Type B pancreatic cell (in vitro differentiated cells): ENCODE data around the gene SPAG16. TPM values are rescaled to one million over a fixed set of nuclear protein-coding genes. Genes with fewer than 3 reads are reported as not detected.
"Not testable (repeated sequence)": the region's sequence is repeated elsewhere in the genome, so short reads cannot be mapped to it uniquely, and the experiment has no call there.

ENCODE experiments used
- DNase-seq: peaks from one replicate; pipeline ENCODE4 v3.0.0; 2021; ENCODE audit warnings: mixed read lengths; ENCODE audit not compliant: unreplicated experiment; ENCODE audit errors: extremely low spot score
- H3K27ac Mint-ChIP-seq: 2 replicates; pipeline ENCODE4 v1.8.0; 2021; ENCODE audit warnings: mild to moderate bottlenecking, mixed read lengths
- H3K27me3 Mint-ChIP-seq: 2 replicates; pipeline ENCODE4 v1.8.0; 2021; ENCODE audit warnings: mixed read lengths
- H3K36me3 Mint-ChIP-seq: 2 replicates; pipeline ENCODE4 v1.8.0; 2021; ENCODE audit warnings: mixed read lengths
- H3K4me1 Mint-ChIP-seq: one replicate; pipeline ENCODE4 v1.8.0; 2021; ENCODE audit warnings: mixed read lengths; ENCODE audit not compliant: unreplicated experiment
- H3K4me3 Mint-ChIP-seq: 2 replicates; pipeline ENCODE4 v1.8.0; 2021; ENCODE audit warnings: mild to moderate bottlenecking, mixed read lengths
- H3K9me3 Mint-ChIP-seq: 2 replicates; pipeline ENCODE4 v1.8.0; 2021; ENCODE audit warnings: mixed read lengths
- total RNA-seq: library from RNA; stranded (reverse); gene quantifications from 2 replicates; pipeline ENCODE4 v1.2.1, GENCODE V29; 2021; ENCODE audit warnings: low replicate concordance
- TF ChIP-seq, protein P1 (sequence below): fragments of 200-600 bp; sonication (generic); conservative IDR thresholded peaks from 2 replicates; pipeline ENCODE4 v1.5.0; 2021; ENCODE audit warnings: antibody characterized with exemption, mild to moderate bottlenecking

Gene SPAG16
- total RNA-seq, 1 donor from 2014 or later: 54.8 TPM

GRCh38 chr2:213320604-213321003, 36.3 kb downstream of the SPAG16 start:
- Mint-ChIP-seq H3K4me3 (no peak overlapping the region), H3K27ac (no peak overlapping the region), H3K36me3 (peaks cover 57% of the 10 kb centered on the region), H3K27me3 (no peaks in the 10 kb centered on the region), H3K4me1 (no peaks in the 10 kb centered on the region), H3K9me3 (no peaks in the 10 kb centered on the region)
- DNase-seq: no peak
- TF ChIP-seq, protein P1, sequence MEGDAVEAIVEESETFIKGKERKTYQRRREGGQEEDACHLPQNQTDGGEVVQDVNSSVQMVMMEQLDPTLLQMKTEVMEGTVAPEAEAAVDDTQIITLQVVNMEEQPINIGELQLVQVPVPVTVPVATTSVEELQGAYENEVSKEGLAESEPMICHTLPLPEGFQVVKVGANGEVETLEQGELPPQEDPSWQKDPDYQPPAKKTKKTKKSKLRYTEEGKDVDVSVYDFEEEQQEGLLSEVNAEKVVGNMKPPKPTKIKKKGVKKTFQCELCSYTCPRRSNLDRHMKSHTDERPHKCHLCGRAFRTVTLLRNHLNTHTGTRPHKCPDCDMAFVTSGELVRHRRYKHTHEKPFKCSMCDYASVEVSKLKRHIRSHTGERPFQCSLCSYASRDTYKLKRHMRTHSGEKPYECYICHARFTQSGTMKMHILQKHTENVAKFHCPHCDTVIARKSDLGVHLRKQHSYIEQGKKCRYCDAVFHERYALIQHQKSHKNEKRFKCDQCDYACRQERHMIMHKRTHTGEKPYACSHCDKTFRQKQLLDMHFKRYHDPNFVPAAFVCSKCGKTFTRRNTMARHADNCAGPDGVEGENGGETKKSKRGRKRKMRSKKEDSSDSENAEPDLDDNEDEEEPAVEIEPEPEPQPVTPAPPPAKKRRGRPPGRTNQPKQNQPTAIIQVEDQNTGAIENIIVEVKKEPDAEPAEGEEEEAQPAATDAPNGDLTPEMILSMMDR: no peak

GRCh38 chr2:213336253-213336770, 52.0 kb downstream of the SPAG16 start:
- H3K4me3 Mint-ChIP-seq: no peak overlapping the region
- H3K27ac Mint-ChIP-seq: no peak overlapping the region
- TF ChIP-seq, protein P1: no peak
- H3K9me3 Mint-ChIP-seq: peaks cover 22% of the 10 kb centered on the region
- DNase-seq: no peak
- peaks cover 8% of the 10 kb centered on the region for H3K36me3 Mint-ChIP-seq
- H3K4me1 Mint-ChIP-seq: no peaks in the 10 kb centered on the region
- no peaks in the 10 kb centered on the region for H3K27me3 Mint-ChIP-seq

DNA sequence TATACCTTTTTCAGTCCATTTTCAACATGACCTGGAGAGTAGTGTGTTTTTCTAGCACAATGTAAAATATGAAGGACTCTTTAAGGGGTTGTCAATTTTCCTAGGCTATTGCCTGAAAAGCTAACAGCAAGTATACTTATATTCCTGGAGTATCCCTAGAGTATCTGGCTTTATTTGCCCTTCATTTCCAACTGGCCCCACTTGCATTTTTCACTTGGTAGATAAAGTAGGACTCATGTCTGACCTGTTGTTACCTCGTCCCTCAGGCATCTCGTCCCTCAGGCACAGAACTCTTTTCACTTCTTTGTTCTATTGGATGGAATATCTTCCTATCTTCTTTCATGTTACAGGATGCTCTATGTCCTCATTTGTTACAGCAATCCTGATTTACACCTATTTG, 69.2 kb downstream of the SPAG16 start:
- Mint-ChIP-seq H3K36me3 (peaks cover 4% of the 10 kb centered on the region), H3K27me3 (no peaks in the 10 kb centered on the region), H3K27ac (no peak overlapping the region), H3K9me3 (no peaks in the 10 kb centered on the region), H3K4me1 (no peaks in the 10 kb centered on the region), H3K4me3 (no peak overlapping the region)
- TF ChIP-seq, protein P1: no peak
- no peak for DNase-seq

GRCh38 chr2:213376644-213377043, 92.4 kb downstream of the SPAG16 start:
- no peak overlapping the region for H3K27ac Mint-ChIP-seq
- no peaks in the 10 kb centered on the region for H3K36me3 Mint-ChIP-seq
- H3K9me3 Mint-ChIP-seq: no peaks in the 10 kb centered on the region
- H3K4me3 Mint-ChIP-seq: no peak overlapping the region
- no peaks in the 10 kb centered on the region for H3K4me1 Mint-ChIP-seq
- DNase-seq: no peak
- TF ChIP-seq, protein P1: no peak
- H3K27me3 Mint-ChIP-seq: no peaks in the 10 kb centered on the region

- H3K27me3 Mint-ChIP-seq, H3K9me3 Mint-ChIP-seq, H3K4me1 Mint-ChIP-seq, H3K27ac Mint-ChIP-seq, DNase-seq, H3K36me3 Mint-ChIP-seq, H3K4me3 Mint-ChIP-seq: not testable (repeated sequence)
These were observed 122.8 kb downstream of the SPAG16 start for GRCh38 chr2:213407027-213407426.

DNA sequence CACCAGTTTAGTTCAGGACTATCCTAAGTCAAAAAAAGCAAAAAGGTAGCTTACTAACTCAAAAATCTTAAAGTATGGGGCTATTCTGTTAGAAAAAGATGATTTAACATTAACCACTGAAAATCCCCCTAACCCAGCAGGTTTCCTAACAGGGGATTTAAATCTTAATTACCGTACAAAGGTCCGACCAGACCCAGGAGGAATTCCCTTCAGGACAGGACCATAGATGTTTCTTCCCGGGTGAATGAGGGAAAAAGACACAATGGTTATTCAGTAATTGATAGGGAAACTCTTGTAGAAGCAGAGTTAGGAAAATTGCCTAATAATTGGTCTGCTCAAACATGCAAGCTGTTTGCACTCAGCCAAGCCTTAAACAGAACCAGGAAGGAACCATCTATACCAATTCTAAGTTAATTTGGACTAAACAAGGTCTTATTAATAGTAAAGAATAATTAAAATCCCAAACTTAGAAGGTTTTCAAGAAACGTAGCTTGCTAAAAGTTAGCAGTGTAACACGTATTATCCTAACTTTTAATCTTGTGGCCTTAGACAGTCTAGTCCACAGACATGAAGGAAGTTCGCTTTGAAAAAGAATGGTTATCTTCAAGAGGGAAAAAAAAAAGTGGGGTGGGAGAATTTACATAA, 124.3 kb downstream of the SPAG16 start:
- DNase-seq, H3K4me1 Mint-ChIP-seq, H3K9me3 Mint-ChIP-seq, H3K4me3 Mint-ChIP-seq, H3K36me3 Mint-ChIP-seq, H3K27me3 Mint-ChIP-seq: not testable (repeated sequence)
- peak overlapping the region; percentile 23 for H3K27ac Mint-ChIP-seq

DNA sequence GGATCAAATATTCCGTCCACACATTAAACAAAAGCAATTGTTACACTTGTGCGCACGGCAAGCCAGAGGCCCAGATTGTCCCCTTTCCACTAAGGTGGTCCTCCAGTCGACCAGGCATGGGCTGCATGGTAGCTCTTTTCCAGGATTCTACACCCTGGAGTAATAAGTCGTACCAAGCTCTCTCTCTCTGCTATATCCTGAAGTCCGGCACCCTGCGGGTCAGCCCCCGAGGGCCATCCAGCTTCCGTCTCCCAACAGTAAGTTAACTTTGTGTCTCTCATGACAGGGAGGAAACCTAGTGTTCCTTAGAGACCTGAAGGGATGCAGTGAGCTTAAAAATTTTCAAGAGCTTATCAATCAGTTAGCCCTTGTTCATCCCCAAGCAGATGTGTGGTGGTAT, 126.4 kb downstream of the SPAG16 start:
- H3K9me3 Mint-ChIP-seq, H3K27me3 Mint-ChIP-seq, DNase-seq, H3K4me1 Mint-ChIP-seq, H3K27ac Mint-ChIP-seq, H3K4me3 Mint-ChIP-seq, H3K36me3 Mint-ChIP-seq: not testable (repeated sequence)
